ENCODE measurements around the gene SYT11.
A peak's percentile ranks its signal among the peaks of the same experiment; 100 is the strongest.

SYT11 gene

DNA sequence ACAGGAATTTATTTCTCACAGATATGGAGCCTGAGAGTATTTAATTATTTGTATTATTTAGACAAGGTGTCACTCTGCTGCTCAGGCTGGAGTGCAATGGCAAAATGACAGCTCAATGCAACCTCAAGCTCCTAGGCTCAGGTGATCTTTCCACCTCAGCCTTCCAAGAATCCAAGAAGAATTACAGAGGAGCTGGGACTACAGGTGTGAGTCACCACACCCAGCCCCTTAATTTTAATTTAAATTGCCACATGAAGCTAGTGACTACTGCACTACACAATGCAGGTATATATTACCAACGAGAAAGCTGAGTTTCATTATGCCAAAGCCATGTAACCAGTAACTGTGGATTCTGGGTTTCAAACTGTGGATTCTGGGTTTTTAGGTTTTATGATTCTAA lies 72.7 kb downstream of the SYT11 start:
- Histone ChIP-seq H3K27ac (no peak overlapping the region), H3K4me1 (ENCODE audit: control insufficient read depth in 1 of 2, insufficient read depth in 1 of 2, low read depth in 1 of 2, low read length in 1 of 2) (peaks cover 15 to 20% of the 10 kb centered on the region in 2 experiments), H3K4me3 (ENCODE audit: low read depth in 1 of 2, low read length in 1 of 2) (no peak overlapping the region), H3K9me3 (no peaks in the 10 kb centered on the region), H3K27me3 (no peaks in the 10 kb centered on the region), H3K36me3 (peaks cover 58% of the 10 kb centered on the region)
- TF ChIP-seq, protein P1, sequence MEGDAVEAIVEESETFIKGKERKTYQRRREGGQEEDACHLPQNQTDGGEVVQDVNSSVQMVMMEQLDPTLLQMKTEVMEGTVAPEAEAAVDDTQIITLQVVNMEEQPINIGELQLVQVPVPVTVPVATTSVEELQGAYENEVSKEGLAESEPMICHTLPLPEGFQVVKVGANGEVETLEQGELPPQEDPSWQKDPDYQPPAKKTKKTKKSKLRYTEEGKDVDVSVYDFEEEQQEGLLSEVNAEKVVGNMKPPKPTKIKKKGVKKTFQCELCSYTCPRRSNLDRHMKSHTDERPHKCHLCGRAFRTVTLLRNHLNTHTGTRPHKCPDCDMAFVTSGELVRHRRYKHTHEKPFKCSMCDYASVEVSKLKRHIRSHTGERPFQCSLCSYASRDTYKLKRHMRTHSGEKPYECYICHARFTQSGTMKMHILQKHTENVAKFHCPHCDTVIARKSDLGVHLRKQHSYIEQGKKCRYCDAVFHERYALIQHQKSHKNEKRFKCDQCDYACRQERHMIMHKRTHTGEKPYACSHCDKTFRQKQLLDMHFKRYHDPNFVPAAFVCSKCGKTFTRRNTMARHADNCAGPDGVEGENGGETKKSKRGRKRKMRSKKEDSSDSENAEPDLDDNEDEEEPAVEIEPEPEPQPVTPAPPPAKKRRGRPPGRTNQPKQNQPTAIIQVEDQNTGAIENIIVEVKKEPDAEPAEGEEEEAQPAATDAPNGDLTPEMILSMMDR (IDR thresholded peaks at IDR 0.05) = no peak

DNA sequence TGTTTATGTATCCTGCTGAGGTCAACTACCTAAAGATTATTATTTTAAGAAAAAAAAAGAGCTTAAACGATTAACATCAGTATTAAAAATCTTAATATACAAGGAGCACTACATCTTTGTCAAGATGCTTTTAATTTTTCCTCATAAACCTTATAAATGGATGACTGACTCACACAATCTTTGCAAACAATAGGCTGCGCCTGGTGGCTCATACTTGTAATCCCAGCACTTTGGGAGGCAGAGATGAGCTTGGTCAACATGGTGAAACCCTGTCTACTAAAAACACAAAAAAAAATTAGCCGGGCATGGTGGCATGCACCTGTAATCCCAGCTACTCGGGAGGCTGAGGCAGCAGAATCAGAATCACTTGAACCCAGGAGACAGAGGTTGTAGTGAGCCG lies 73.1 kb downstream of the SYT11 start:
- Histone ChIP-seq H3K27ac (no peak overlapping the region), H3K27me3 (no peaks in the 10 kb centered on the region), H3K4me3 (ENCODE audit: low read depth in 1 of 2, low read length in 1 of 2) (no peak overlapping the region), H3K4me1 (ENCODE audit: control insufficient read depth in 1 of 2, insufficient read depth in 1 of 2, low read depth in 1 of 2, low read length in 1 of 2) (peaks cover 15 to 20% of the 10 kb centered on the region in 2 experiments), H3K9me3 (no peaks in the 10 kb centered on the region), H3K36me3 (peaks cover 54% of the 10 kb centered on the region)
- TF ChIP-seq, protein P1 (IDR thresholded peaks at IDR 0.05) = no peak

DNA sequence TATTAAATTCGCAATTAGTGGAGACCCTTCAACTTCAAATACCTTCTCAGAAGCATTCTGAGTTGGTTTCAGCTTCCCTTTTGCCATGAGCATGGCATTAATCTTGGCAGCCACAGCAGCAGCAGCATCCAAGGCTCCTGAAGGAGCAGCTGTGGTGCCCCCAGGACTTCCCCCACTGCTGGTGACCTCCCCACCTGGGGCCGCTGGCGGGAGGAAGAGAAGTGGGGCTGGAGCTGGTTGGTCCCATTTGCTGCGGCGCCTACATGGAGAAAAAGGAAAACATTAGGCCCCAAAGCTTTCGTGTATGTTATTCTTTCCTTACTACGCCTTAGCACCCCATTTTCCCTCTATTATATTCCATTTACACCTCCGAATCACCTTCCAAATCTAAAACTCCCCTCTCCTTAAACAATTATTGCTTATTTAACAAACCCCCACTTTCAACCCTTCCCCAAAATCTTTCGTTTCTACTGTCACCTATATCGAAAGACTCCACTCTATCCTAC lies 74.3 kb downstream of the SYT11 start:
- TF ChIP-seq, protein P1 (IDR thresholded peaks at IDR 0.05) = no peak
- Histone ChIP-seq H3K27ac (peak overlapping the region; percentile 88), H3K36me3 (peaks cover 44% of the 10 kb centered on the region), H3K9me3 (no peaks in the 10 kb centered on the region), H3K4me3 (ENCODE audit: low read depth in 1 of 2, low read length in 1 of 2) (peak overlapping the region; percentile 82 to 86), H3K4me1 (ENCODE audit: control insufficient read depth in 1 of 2, insufficient read depth in 1 of 2, low read depth in 1 of 2, low read length in 1 of 2) (peaks cover 15 to 20% of the 10 kb centered on the region in 2 experiments), H3K27me3 (no peaks in the 10 kb centered on the region)

DNA sequence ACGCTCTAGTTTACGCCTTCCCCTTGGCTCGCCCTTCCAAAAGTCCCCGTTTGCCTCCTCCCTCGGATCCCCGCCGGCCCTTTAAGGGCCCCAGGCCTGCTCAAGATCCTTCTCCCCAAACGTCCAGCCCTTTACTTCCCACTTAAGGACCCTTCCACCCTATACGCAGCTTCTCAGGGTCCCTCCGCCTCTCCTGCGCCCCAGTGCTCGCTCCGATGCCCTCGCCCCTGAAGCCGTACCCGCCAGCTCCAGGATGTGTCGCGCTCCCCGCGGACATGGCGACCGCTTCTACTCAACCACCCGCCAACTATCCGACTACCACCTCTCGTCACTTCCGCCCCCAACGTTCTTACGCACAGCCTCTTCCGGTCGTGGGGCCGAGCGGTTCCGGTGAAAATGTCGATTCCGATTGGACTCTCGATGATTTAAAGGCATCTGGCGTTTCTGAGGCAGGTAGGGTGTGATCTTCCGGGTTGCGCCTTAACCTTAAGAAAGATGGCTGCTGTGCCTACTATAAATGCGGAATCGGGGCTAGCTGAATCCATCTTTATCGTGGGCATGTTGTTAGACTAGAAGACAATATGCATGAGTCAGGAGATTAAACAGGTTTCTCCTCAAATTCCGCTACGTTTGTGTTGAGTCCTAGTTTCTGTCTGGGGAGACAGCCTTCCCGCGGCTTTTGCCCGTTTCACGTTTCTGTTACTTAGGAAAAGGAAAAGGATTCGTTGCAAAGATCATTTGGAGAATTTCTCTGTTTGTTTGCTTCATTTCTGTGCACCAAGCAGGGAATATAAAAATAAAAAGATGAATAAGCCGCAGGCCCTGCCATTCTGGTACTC lies 74.9 kb downstream of the SYT11 start, which contains the start of gene KHDC4:
TSS of gene KHDC4 (minus strand) at position 317 of the 839 bp plus-strand sequence. CDS start at position 277, 40 bp downstream.
- Histone ChIP-seq H3K9me3 (no peaks in the 10 kb centered on the region), H3K4me1 (ENCODE audit: control insufficient read depth in 1 of 2, insufficient read depth in 1 of 2, low read depth in 1 of 2, low read length in 1 of 2) (peaks cover 15 to 20% of the 10 kb centered on the region in 2 experiments), H3K27me3 (no peaks in the 10 kb centered on the region), H3K27ac (peak within 1 kb of the TSS; percentile 88), H3K4me3 (ENCODE audit: low read depth in 1 of 2, low read length in 1 of 2) (peak within 1 kb of the TSS; percentile 82 to 86), H3K36me3 (peaks cover 38% of the 10 kb centered on the region)
- TF ChIP-seq, protein P1 (IDR thresholded peaks at IDR 0.05) = peak; percentile 67
